D721Med (cell line): ENCODE measurements around the gene MRPL20.
"Not testable (repeated sequence)": the region's sequence is repeated elsewhere in the genome, so short reads cannot be mapped to it uniquely, and the experiment has no call there.

Source experiments
- DNase-seq: peaks from one replicate; pipeline ENCODE4 v3.0.0; 2011; ENCODE audit warnings: low spot score; ENCODE audit not compliant: insufficient read length
- FAIRE-seq: peaks from 2 replicates; lab custom pipeline; 2011; peaks lifted over from hg19 to GRCh38; lab: Jason Lieb, UNC
- CTCF ChIP-seq: IDR thresholded peaks from 2 replicates; pipeline ENCODE4 v1.5.1; 2012; ENCODE audit warnings: mild to moderate bottlenecking, control low read depth; ENCODE audit not compliant: insufficient read depth; ENCODE audit errors: missing control alignments

The MRPL20 gene

GRCh38 chr1:1388078-1388472, 19.0 kb downstream of the MRPL20 start:
- TF ChIP-seq CTCF = no peak
- FAIRE-seq = no peak
- no peak for DNase-seq

GRCh38 chr1:1387098-1388077, 19.7 kb downstream of the MRPL20 start:
- no peak for DNase-seq
- no peak for FAIRE-seq
- TF ChIP-seq CTCF = no peak

- no peak for TF ChIP-seq CTCF
- DNase-seq (no peak), FAIRE-seq (no peak)
Observed at GRCh38 chr1:1385931-1386330, 21.2 kb downstream of the MRPL20 start.

GRCh38 chr1:1385339-1385738, 21.8 kb downstream of the MRPL20 start:
- DNase-seq, FAIRE-seq: not testable (repeated sequence)

DNA sequence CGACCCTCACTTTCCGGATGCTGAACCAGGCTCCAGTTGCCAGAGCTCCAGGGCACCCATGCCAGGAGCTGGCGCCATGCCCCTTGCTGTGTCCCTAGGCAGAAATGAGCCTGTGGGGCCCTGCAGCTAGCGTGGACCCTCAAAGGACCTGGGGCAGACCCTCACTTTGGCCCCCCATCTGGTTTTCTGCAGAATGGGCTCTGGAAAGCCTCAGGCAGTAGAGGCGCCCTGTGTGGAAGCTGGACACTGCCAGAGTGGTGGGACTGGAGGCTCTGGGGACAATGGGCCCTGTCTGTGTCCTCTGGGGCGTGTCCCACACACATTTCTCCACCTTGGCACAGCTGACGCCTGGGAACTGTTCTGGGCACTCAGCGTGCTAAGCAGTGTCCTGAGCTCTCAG, 25.8 kb downstream of the MRPL20 start:
- no peak for TF ChIP-seq CTCF
- FAIRE-seq (no peak), DNase-seq (no peak)

DNA sequence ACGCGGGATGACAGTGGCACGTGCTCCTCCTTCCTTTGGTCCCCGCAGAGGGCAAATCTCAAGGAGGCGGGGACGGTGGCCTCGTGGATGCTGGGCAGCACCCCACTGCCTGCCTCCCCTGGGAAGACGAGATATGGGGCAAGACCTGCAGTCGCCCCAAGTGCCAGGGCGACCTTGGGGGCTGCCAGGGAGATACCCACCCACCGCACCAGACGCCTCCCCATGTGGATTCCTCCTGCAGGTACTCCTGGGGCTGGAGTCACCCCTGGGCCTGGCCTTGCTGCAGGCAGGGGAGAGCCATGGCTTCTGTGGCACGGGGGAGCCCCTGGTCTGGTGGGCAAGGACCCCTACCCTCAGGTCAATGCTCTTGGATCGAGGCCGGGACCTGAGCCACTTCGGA, 26.2 kb downstream of the MRPL20 start:
- TF ChIP-seq CTCF = no peak
- FAIRE-seq (no peak), DNase-seq (no peak)

- no peak for DNase-seq
- no peak for FAIRE-seq
- no peak for TF ChIP-seq CTCF
Observed at GRCh38 chr1:1377540-1378205, 29.4 kb downstream of the MRPL20 start.
